H1 (cell line): ENCODE results near the gene CTDSP1. TPM values are rescaled to one million over a fixed set of nuclear protein-coding genes. Genes with fewer than 3 reads are reported as not detected.

ENCODE experiments used
- CTCF ChIA-PET: fragments of 300-600 bp; sonication (Branson Sonifier 250); formaldehyde crosslinking; loops from one replicate; lab custom pipeline; 2021; ENCODE audit not compliant: partially characterized antibody; lab: Charles Lee
- POLR2A ChIA-PET: fragments of 300-600 bp; sonication (Branson Sonifier 250); formaldehyde crosslinking; loops from one replicate; lab custom pipeline; 2021; ENCODE audit warnings: inconsistent platforms; ENCODE audit not compliant: partially characterized antibody; lab: Charles Lee
- DNase-seq, 2 experiments: peaks; one replicate each; pipeline versions ENCODE4 v3.0.0 to v3.0.0-alpha.2; 2010 to 2022; ENCODE audit warnings: low spot score in 2 of 2, low read depth in 1 of 2, mixed read lengths in 1 of 2
- FAIRE-seq: peaks from 2 replicates; lab custom pipeline; 2011; peaks lifted over from hg19 to GRCh38; lab: Jason Lieb, UNC
- H2AFZ ChIP-seq: 2 replicates; pipeline ENCODE4 v1.8.1; 2012; ENCODE audit warnings: low read length, inconsistent platforms
- H2AK5ac ChIP-seq: 2 replicates; pipeline ENCODE4 v1.6.1; 2013; ENCODE audit warnings: low read depth, low read length
- H2BK120ac ChIP-seq: replicated peaks from 2 replicates; pipeline ENCODE3; 2013; ENCODE audit warnings: low read depth, low read length, inconsistent platforms
- H2BK12ac ChIP-seq: 2 replicates; pipeline ENCODE4 v1.6.1; 2013; ENCODE audit warnings: low read depth, low read length
- H2BK15ac ChIP-seq: 2 replicates; pipeline ENCODE4 v1.6.1; 2013; ENCODE audit warnings: low read length
- H2BK20ac ChIP-seq: 2 replicates; pipeline ENCODE4 v1.6.1; 2013; ENCODE audit warnings: low read length
- H2BK5ac ChIP-seq: 2 replicates; pipeline ENCODE4 v1.6.1; 2013; ENCODE audit warnings: low read depth, low read length
- H3K14ac ChIP-seq: 2 replicates; pipeline ENCODE4 v1.6.1; 2013; ENCODE audit warnings: inconsistent platforms; ENCODE audit not compliant: insufficient read length
- H3K18ac ChIP-seq: 2 replicates; pipeline ENCODE4 v1.6.1; 2013; ENCODE audit warnings: low read length; ENCODE audit errors: extremely low read depth
- H3K23ac ChIP-seq: 2 replicates; pipeline ENCODE4 v1.6.1; 2013; ENCODE audit warnings: inconsistent platforms; ENCODE audit not compliant: insufficient read length
- H3K23me2 ChIP-seq: 2 replicates; pipeline ENCODE4 v1.6.1; 2013; ENCODE audit warnings: low read depth, low read length
- H3K27ac ChIP-seq: 2 replicates; pipeline ENCODE4 v1.6.1; 2011; ENCODE audit warnings: low read depth, low read length, inconsistent platforms
- H3K27me3 ChIP-seq, 4 experiments: replicated peaks in 1 of 4; 1 replicate in 1 of 4; 2 replicates in 3 of 4; pipeline versions ENCODE4 v1.6.1 to v1.8.1; 2011 to 2013; ENCODE audit warnings: low read length in 3 of 4, mild to moderate bottlenecking in 3 of 4, inconsistent platforms in 2 of 4, mixed read lengths in 2 of 4, moderate library complexity in 1 of 4; ENCODE audit not compliant: control insufficient read depth in 3 of 4, insufficient read depth in 3 of 4; ENCODE audit errors: extremely low read depth in 1 of 4
- H3K36me3 ChIP-seq, 4 experiments: 2 replicates each; pipeline versions ENCODE4 v1.6.1 to v1.8.1; 2011 to 2013; ENCODE audit warnings: mild to moderate bottlenecking in 4 of 4, low read length in 3 of 4, moderate library complexity in 2 of 4, control low read depth in 1 of 4, inconsistent platforms in 1 of 4; ENCODE audit not compliant: insufficient read depth in 4 of 4, control insufficient read depth in 2 of 4
- H3K4ac ChIP-seq: replicated peaks from 2 replicates; pipeline ENCODE3; 2013; ENCODE audit warnings: low read length, low read depth, mixed read lengths, inconsistent platforms; ENCODE audit not compliant: insufficient read length
- H3K4me1 ChIP-seq, 4 experiments: replicated peaks in 1 of 4; 1 replicate in 1 of 4; 2 replicates in 3 of 4; pipeline versions ENCODE4 v1.6.1 to v1.8.1; 2011 to 2013; ENCODE audit warnings: low read length in 3 of 4, inconsistent platforms in 2 of 4, mixed read lengths in 1 of 4; ENCODE audit not compliant: insufficient read depth in 4 of 4, control insufficient read depth in 3 of 4
- H3K4me2 ChIP-seq, 2 experiments: 2 replicates each; pipeline versions ENCODE4 v1.6.1 to v1.8.1; 2011 to 2013; ENCODE audit warnings: low read depth in 2 of 2, low read length in 2 of 2, control low read depth in 1 of 2, inconsistent platforms in 1 of 2, mild to moderate bottlenecking in 1 of 2; ENCODE audit not compliant: insufficient read depth in 1 of 2
- H3K4me3 ChIP-seq, 4 experiments: fragments of 200-600, 300-600 bp in 1 of 4; sonication (generic), shearing (Covaris generic), sonication (Bioruptor Twin) in 1 of 4; 2 replicates each; pipeline versions ENCODE4 v1.5.1 to v1.8.1; 2011 to 2016; ENCODE audit warnings: low read length in 4 of 4, low read depth in 3 of 4, control low read depth in 2 of 4, inconsistent platforms in 2 of 4, mild to moderate bottlenecking in 2 of 4, mixed read lengths in 1 of 4, moderate library complexity in 1 of 4; ENCODE audit not compliant: insufficient read depth in 2 of 4; ENCODE audit errors: extremely low read depth in 1 of 4
- H3K56ac ChIP-seq: replicated peaks from 2 replicates; pipeline ENCODE3; 2013; ENCODE audit warnings: low read depth, mild to moderate bottlenecking, mixed read lengths, low read length, inconsistent platforms; ENCODE audit not compliant: insufficient read length
- H3K79me1 ChIP-seq: 2 replicates; pipeline ENCODE4 v1.6.1; 2013; ENCODE audit warnings: low read depth, low read length, control low read depth
- H3K79me2 ChIP-seq, 2 experiments: 2 replicates each; pipeline versions ENCODE4 v1.6.1 to v1.8.1; 2012 to 2013; ENCODE audit warnings: low read length in 2 of 2, mild to moderate bottlenecking in 2 of 2, inconsistent platforms in 1 of 2; ENCODE audit not compliant: insufficient read depth in 2 of 2, control insufficient read depth in 1 of 2
- H3K9ac ChIP-seq, 4 experiments: replicated peaks in 1 of 4; 1 replicate in 1 of 4; 2 replicates in 3 of 4; pipeline versions ENCODE4 v1.6.1 to v1.8.1; 2011 to 2013; ENCODE audit warnings: low read depth in 3 of 4, low read length in 3 of 4, control low read depth in 2 of 4, mild to moderate bottlenecking in 2 of 4, moderate library complexity in 2 of 4, inconsistent platforms in 1 of 4; ENCODE audit errors: extremely low read depth in 1 of 4
- H3K9me3 ChIP-seq, 2 experiments: 2 replicates each; pipeline versions ENCODE4 v1.6.1 to v1.8.1; 2012 to 2013; ENCODE audit warnings: mild to moderate bottlenecking in 2 of 2, moderate library complexity in 2 of 2, control low read depth in 1 of 2, inconsistent platforms in 1 of 2, low read depth in 1 of 2, low read length in 1 of 2, mixed read lengths in 1 of 2; ENCODE audit not compliant: insufficient read depth in 2 of 2
- H4K20me1 ChIP-seq, 2 experiments: replicated peaks in 1 of 2; 2 replicates each; pipeline versions ENCODE3 to v1.8.1; 2011 to 2013; ENCODE audit warnings: inconsistent platforms in 2 of 2, low read length in 2 of 2, mild to moderate bottlenecking in 1 of 2; ENCODE audit not compliant: insufficient read depth in 2 of 2, control insufficient read depth in 1 of 2
- H4K5ac ChIP-seq: 2 replicates; pipeline ENCODE4 v1.6.1; 2013; ENCODE audit warnings: low read length, low read depth, mixed read lengths, inconsistent platforms; ENCODE audit not compliant: insufficient read length
- H4K8ac ChIP-seq: 2 replicates; pipeline ENCODE4 v1.8.0; 2013; ENCODE audit warnings: mild to moderate bottlenecking, moderate library complexity, low read length, inconsistent platforms; ENCODE audit not compliant: insufficient read depth; ENCODE audit errors: extremely low read depth
- H4K91ac ChIP-seq: replicated peaks from 2 replicates; pipeline ENCODE3; 2013; ENCODE audit warnings: low read length, mixed read lengths, inconsistent platforms; ENCODE audit not compliant: insufficient read length
- ASH2L ChIP-seq: fragments of 200-600, 300-600 bp; sonication (generic); IDR thresholded peaks from one replicate; pipeline ENCODE4 v1.7.1; 2017; ENCODE audit warnings: low read length
- EP300 ChIP-seq, 2 experiments: IDR thresholded peaks; 1 replicate in 1 of 2; 2 replicates in 1 of 2; pipeline ENCODE4 v1.6.1; 2011 to 2012; ENCODE audit warnings: low read depth in 2 of 2, low read length in 2 of 2, mild to moderate bottlenecking in 2 of 2, borderline replicate concordance in 1 of 2, inconsistent platforms in 1 of 2, moderate library complexity in 1 of 2
- NANOG ChIP-seq: IDR thresholded peaks from 2 replicates; pipeline ENCODE4 v1.6.1; 2011; ENCODE audit warnings: low read length, low read depth, mild to moderate bottlenecking, inconsistent platforms; ENCODE audit not compliant: insufficient read depth, poor library complexity, severe bottlenecking
- POLR2AphosphoS5 ChIP-seq: IDR thresholded peaks from 2 replicates; pipeline ENCODE4 v1.6.1; 2011; ENCODE audit warnings: low read depth, low read length
- RFX5 ChIP-seq: IDR thresholded peaks from 2 replicates; pipeline ENCODE4 v1.6.1; 2011; ENCODE audit warnings: low read depth, low read length, improper control_type of control experiment, borderline replicate concordance
- SIRT6 ChIP-seq: IDR thresholded peaks from one replicate; pipeline ENCODE4 v1.7.1; 2012; ENCODE audit warnings: low read length, inconsistent platforms
- WGBS, 2 experiments: shearing (Covaris generic) in 1 of 2; methylation state at CpG; one replicate each; pipeline versions ENCODE4 v1.1.6 to v1.1.7; 2013 to 2015; ENCODE audit warnings: low lambda C conversion rate in 2 of 2, mixed read lengths in 2 of 2, inconsistent platforms in 1 of 2, low coverage in 1 of 2, missing lambda C conversion rate in 1 of 2; ENCODE audit not compliant: insufficient replicate concordance in 2 of 2, insufficient coverage in 1 of 2, insufficient read length in 1 of 2; ENCODE audit errors: extremely low coverage in 1 of 2, missing lambda C conversion rate in 1 of 2; 5-methylcytosine and 5-hydroxymethylcytosine counted together
- polyA plus RNA-seq, 7 experiments: library from polyadenylated mRNA; depleted of rRNA in 3 of 7; stranded (reverse) in 5 of 7; unstranded in 2 of 7; fragments of >200 nt in 5 of 7; fragments of 200-250 nt in 2 of 7; gene quantifications; 1 replicate in 5 of 7; 2 replicates in 1 of 7; 4 replicates in 1 of 7; pipeline versions ENCODE4 v1.2.1 to v1.2.3, GENCODE V29; 2011 to 2013; ENCODE audit warnings: missing spikeins in 2 of 7, mixed read lengths in 2 of 7
- total RNA-seq: library from RNA; stranded (reverse); fragmentation: NEBNext Ultra II Directional; extraction: Animal tissue kit (Norgen Biotek cat#: 25700); gene quantifications from 2 replicates; pipeline ENCODE4 v1.2.1, GENCODE V29; 2021

Gene CTDSP1
- total and polyA plus RNA-seq, 2 of the 8 experiments (the other 6 are each of a cell fraction or from before 2014, with no cell fraction given): 20.3 to 35.2 TPM

GRCh38 chr2:218395090-218395444 lies 4.6 kb upstream of the CTDSP1 start:
- 80% methylated on average over 6 of the region's 6 CpGs; no CpG with 5 or more reads in 1 of the 2 experiments for WGBS, 2 experiments
- H4K91ac ChIP-seq: no peak overlapping the region
- DNase-seq: no peak
- peak overlapping the region in 2 of 4 experiments; percentile 37 to 77; a peak in 4 of 8 replicates for H3K4me3 ChIP-seq
- no peaks in the 10 kb centered on the region for H3K79me1 ChIP-seq
- peak overlapping the region; percentile 88; the same call in 1 of the 2 replicates for H2BK15ac ChIP-seq
- POLR2A ChIA-PET: interaction anchor here (1.3 to 4.4 kb wide), 3 partner anchors 10 to 91 kb away, joined by 3 to 35 read pairs (median 4); partner anchors contain the start of gene SLC11A1
- no peak overlapping the region for H3K14ac ChIP-seq
- no peak overlapping the region for H2BK20ac ChIP-seq
- H3K9me3 ChIP-seq: no peaks in the 10 kb centered on the region
- H2AFZ ChIP-seq: no peak overlapping the region
- peaks cover 0 to 34% (median 22%) of the 10 kb centered on the region in 4 experiments; a peak in 6 of 7 replicates for H3K4me1 ChIP-seq
- peak overlapping the region; percentile 82 to 84 for H3K4me2 ChIP-seq
- no peak overlapping the region for H2AK5ac ChIP-seq
- H2BK5ac ChIP-seq: no peak overlapping the region
- no peaks in the 10 kb centered on the region for H3K36me3 ChIP-seq
- no peak for TF ChIP-seq NANOG
- TF ChIP-seq SIRT6: no peak
- TF ChIP-seq EP300 (IDR thresholded peaks at IDR 0.05; ENCODE audit: borderline replicate concordance in 1 of 2, low read depth in 2 of 2, low read length in 2 of 2): no peak
- TF ChIP-seq ASH2L: no peak
- no peak for TF ChIP-seq POLR2AphosphoS5
- no peak for TF ChIP-seq RFX5
- TF ChIP-seq, all 59 proteins: peak for 0
- no peak for FAIRE-seq
- Histone ChIP-seq H2BK12ac (no peak overlapping the region), H3K27ac (no peak overlapping the region), H3K79me2 (no peaks in the 10 kb centered on the region), H4K20me1 (no peaks in the 10 kb centered on the region), H3K23ac (no peak overlapping the region), H3K23me2 (peaks cover 22% of the 10 kb centered on the region; the same call in 1 of the 2 replicates), H3K9ac (no peak overlapping the region), H3K56ac (no peak overlapping the region), H4K5ac (no peak overlapping the region), H3K27me3 (peaks cover 22 to 34% (median 31%) of the 10 kb centered on the region in 4 experiments), H2BK120ac (no peak overlapping the region), H3K4ac (no peak overlapping the region), H3K18ac (no peak overlapping the region), H4K8ac (no peak overlapping the region)
- CTCF ChIA-PET: interaction anchor here (0.7 to 7.5 kb wide), 10 partner anchors 10 to 122 kb away, joined by 3 to 96 read pairs (median 9); partner anchors contain the start of genes AAMP, CATIP, PNKD and TMBIM1
